HG02852 (cell line): ENCODE data around the gene DBNDD1.
"Not testable (repeated sequence)": the region's sequence is repeated elsewhere in the genome, so short reads cannot be mapped to it uniquely, and the experiment has no call there.

Experiments
- ATAC-seq: cut with Tn5 transposase; IDR thresholded peaks from one replicate; pipeline ENCODE4 v1.9.1; 2021; ENCODE audit warnings: mild to moderate bottlenecking, moderate library complexity; ENCODE audit not compliant: unreplicated experiment

Gene DBNDD1

DNA sequence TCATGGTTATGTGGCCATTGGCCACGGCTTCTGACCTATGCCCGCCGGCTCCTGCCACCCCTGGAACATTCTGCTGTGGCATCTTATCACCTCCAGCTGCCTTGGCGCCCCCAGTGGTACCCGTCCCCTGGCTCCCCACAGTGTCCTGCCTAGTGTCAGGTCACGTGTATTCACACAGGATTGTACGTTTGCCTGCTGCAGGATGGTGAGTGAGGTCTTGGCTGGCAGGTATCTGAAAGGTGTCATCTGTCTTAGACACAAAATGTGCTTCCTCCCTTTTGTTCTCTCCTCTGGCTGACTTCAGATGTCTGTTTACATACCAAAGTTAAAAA, 24.9 kb downstream of the DBNDD1 start:
- no peak for ATAC-seq

DNA sequence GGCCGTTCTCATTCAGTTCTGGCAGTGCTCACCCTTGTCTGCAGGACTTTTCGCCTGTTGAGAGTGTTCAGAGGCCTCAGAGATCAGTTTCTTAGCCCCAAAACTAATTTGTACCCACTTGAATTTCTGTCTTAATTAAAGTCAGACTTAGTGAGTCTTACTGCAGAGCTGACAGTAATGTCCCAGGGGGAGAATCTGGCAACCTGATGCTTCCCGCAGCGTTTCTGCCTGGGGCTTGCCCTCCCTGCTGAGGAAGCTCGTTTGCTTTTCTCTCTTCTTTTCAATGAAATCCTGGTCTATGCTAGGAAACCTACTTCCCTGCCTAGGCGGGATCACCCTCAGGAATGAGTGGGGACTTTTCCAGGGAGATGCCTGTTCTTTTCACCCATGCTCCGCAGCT, 25.3 kb downstream of the DBNDD1 start:
- no peak for ATAC-seq

DNA sequence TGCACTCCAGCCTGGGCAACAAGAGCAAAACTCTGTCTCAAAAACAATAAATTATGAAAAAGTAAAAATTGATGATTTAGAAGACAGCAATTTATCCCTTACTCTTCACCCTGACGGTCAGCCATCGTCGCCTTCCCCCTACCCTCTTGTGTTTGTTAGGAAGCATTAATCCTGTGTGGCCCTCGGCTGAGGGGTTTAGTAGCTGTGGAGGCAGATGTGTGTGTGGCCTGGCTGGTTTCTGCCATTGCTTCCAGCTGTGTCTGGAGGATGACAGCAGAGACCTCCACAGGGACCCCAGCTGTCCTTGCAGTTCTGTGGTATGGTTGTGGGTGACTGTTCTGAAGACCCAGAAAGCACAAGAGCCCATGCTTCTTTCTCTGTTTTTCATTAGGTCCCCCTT, 25.9 kb downstream of the DBNDD1 start:
- no peak for ATAC-seq

DNA sequence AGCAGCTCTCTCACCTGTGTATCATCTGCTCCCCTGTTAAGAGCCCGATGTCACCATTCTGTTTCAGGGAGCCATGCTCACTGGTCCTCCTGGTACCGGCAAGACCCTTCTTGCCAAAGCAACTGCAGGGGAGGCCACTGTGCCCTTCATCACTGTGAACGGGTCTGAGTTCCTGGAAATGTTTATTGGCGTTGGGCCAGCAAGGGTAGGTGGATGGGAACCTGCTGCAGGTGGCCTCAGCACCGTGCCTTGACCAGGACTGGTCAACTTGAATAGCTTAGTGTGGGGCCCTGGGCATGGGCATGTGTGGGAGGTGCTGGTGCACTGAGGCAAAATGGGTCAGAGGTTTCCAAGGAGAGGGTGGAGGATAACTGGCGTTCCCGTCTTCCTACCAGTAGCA, 28.5 kb downstream of the DBNDD1 start:
- no peak for ATAC-seq

DNA sequence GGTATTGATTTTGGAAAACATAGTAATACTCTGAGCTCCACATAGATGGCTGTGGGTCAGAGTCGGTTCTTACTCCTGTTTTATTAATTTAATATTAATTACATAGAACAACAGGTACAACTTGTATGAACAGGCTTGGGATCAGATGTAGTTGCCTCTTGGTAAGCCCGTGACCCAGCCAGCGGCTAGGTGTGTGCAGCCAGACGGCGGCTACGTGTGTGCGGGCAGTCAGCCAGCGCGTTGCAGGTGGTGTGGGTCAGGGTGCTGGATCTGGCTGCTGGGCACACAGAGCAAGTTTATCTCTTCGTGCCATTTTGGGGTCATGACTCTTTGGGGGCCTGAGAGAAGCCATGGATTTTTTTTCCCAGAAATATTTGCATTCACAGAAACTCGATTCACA, 30.3 kb downstream of the DBNDD1 start:
- no peak for ATAC-seq

DNA sequence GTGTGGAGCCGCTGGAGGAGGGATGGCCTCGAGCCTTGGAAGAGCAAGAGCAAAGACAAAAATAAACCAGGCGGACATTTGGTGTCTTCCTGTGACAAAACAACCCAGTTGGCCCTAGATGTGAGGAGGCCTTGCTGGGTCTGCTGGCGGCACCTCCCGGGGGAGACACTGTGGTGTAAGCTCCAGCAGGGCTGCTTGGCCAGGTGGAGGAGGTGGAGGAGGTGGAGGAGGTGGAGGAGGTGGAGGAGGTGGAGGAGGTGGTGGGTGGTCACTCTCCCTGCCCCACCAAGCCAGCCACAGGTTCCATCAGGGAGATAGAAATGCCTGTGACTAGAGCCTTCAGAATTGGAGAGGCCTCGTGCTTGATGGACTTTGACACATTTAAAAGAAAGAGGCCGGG, 32.1 kb downstream of the DBNDD1 start:
- no peak for ATAC-seq

DNA sequence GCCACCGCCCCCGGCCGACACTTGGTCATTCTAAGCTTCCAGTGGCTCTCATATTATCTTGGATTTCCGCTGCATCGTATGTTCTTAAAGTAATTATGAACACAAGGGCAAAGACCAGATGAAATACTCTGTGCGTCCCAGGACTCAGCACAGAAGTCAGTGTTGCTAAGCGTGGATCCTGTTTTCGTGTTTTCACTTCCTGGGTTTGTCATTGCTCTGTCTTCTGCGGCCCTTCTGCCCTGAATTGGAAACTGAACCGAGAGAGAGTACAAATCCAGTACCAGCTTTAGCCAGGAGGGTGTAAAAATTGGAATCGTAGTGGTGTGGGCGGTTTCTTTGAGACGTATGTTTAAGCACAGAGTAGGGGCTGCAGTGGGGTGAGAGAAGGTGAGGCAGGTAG, 32.7 kb downstream of the DBNDD1 start:
- no peak for ATAC-seq

DNA sequence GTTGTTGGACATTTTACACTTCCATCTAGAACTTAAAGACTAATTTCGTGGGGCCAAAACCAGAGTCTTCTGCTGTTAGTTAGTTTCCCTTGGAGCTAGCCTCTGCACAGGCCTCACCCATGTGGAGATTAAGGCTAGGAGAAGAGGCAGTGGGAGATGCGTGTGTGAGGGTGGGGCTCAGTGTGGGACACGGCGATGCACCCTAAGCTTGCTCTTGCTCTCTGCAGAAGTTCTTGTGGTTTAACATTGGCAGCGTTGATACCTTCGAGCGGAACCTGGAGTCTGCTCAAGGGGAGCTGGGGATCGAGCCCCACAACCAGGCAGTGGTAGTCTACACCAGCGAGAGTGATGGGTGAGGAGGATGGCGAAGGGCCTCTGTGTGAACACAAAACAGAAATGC, 34.0 kb downstream of the DBNDD1 start:
- no peak for ATAC-seq

DNA sequence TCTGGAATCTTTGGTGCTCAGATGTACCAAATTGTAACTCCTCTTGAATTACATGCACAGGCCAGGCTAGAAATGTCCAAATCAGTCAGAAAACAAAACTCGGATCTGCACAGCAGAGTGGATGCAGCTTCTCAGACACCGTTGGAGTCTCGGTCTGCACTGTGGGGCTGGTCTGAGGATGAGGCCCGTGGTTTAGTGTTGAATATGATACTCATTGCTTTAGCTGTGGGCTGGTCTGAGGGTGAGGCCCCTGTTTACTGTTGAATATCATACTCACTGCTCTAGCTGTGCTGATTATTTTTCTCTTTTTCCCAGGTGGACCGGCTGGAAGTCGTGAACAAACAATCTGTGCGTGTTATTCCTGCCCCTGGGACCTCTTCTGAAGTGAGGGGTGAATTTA, 35.0 kb downstream of the DBNDD1 start:
- no peak for ATAC-seq

DNA sequence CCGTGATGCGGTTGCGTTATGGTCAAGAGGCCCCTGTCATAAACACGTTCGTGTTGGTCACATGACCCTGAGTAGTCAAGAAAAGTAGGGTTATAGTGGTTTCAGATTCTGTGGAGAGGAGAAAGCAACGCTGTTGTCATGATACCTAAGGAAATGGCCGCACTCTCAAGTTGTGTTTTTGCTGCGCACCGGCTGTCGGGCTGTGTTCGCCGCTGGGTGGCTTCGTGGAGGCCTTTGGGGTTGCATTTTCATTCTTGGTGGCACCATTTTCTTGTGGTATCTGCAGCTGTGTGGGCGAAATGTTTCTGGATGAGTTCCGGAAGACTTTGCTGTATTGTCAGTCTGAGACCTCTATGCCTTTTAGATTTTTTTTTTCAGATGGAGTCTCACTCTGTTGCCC, 35.7 kb downstream of the DBNDD1 start:
- no peak for ATAC-seq

DNA sequence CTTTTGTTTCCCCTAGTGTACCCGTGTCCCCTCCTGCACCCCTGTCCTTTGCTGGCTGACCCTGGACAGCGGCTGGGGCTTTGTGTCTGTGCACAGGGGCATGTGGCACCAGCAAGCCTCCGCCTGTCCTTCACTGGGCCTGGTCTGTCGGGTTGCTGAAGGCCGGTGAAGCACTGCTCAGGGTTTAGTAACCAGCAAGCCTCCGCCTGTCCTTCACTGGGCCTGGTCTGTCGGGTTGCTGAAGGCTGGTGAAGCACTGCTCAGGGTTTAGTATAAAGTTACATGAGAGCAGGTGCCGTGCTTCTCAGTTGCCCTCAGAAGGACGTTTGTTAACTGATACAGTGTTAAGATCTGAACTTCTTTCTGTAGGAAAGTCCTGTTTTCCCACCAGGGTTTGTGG, 36.9 kb downstream of the DBNDD1 start:
- no peak for ATAC-seq

DNA sequence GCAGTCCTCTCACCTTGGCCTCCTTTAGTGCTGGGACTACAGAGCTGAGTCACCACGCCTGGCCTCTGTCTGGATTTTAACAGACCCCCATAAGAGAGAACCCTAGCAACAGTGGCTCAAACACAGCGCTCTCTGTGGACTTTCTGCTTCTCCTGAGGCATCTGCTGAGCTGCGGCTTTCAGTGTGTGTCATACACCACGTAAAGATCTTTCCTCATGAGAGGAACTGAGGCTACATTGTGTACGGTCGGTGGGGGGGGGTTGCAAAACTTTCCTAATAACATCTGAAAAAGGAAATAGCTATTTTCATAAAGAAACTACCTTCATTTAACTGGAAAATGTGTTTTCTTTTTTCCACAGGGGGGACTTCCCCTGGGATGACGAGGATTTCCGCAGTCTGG, 37.8 kb downstream of the DBNDD1 start:
- ATAC-seq, result no peak

DNA sequence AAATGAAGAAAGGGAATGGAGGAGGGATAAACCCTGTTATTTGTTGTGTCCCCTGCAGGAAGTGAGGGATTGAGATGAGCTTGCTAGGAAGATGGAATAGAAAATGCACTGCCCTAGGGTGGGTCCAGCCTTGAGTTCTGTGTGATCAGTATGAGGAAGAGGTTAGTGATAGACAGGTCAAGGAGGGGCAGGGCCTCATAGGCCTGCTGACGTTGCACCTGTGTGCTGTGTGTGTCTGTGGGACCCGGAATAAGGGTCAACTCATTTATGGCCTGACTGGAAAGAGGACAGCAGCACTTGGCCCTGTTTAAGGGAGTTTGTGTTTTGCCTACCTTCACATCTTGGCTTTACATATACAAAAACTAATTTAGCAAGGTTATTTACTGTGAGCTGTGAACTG, 44.4 kb downstream of the DBNDD1 start:
- no peak for ATAC-seq

DNA sequence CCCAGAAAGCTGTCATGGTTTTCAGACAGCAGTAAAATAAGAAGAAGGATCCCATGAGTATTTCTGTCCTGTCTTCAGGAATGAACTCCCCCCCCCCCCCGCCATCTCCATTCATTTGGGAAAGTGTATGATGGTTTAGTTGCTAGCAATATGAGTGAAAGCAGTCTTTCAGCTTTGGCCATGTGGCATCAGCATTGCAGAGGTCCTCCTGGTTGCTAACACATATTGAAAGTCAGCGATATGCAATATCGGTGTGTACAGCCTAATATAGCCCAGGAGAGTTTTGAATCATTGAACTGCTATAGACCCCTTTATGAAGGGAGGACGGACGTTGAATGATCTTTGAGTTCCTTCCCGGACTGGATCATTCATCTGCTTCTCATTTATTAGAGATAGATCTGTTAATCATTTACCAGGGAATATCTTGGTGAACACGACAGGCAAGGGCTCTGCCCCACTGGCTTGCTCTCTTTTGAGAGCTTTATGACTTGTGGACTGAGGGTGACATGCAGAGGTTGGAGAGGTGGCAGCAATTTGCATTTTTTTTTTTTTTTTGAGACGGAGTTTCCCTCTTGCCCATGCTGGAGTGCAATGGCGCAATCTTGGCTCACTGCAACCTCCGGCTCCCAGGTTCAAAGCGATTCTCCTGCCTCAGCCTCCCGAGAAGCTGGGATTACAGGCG, 45.5 kb downstream of the DBNDD1 start:
- ATAC-seq, result no peak

DNA sequence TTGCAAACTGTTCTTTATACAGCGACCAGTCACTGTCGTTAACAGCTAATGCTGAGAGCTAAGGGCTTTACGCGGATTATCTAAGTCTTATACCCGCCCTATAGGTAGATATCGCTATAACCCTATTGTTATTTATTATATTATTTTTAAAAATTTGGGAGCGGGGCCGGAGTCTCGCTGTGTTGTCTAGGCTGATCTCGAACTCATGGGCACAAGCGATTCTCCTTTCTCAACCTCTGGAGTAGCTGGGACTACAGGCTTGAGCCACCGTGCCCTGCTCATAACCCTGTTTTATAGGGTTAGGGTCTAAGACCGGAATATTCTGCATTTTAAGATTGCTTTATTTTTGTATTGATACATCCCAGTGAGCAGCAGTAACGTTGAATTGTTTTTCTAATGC, 46.0 kb downstream of the DBNDD1 start:
- peak; percentile 7 for ATAC-seq

DNA sequence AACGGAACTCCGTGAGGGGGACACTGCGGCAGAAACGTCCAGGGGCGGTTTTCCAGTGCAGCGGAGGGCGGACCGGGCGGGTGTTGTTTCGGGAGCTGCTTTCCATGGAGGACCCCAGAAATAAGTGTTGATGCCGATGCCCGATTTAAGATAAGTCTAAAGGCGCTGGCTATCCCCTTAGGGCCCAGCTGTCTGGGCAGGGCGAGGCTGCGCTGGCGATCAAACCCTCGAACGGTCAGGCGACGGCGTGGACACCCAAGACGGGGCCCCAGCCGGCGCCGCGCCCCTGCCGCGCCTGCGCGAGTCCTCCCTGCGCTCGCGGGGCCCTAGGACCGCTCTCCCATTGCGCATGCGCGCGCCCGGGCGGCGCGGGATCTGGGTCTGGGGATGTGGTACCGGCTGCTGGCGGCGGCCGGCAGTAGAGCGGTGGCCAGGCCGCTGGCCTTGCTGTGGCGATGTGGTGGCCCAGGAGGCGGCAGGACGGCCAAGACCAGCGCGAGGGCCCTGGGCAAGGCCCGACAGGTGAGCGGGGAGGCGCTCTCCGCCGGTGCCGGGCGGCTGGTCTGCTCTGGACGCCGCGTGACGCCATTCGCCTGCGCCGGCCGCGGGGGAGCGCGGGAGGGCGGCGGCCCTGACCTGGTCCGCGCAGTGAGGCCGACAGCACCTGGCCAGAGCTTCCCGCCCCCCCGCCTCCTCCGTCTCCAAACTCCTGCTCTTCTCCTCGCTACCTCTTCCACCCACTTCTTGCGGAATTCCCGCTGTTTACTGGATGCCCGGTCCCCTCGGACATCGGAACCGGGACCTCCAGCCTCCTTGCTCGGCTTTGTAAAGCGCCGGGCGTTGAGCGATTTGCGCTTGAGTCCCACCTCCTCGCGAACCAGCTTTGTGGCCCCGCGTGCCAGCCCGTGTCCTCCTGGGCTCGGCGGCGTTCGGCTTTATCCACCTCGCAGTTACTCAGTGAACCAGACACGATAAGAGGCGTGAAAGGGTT, 46.7 kb downstream of the DBNDD1 start:
- peak; percentile 85 for ATAC-seq

DNA sequence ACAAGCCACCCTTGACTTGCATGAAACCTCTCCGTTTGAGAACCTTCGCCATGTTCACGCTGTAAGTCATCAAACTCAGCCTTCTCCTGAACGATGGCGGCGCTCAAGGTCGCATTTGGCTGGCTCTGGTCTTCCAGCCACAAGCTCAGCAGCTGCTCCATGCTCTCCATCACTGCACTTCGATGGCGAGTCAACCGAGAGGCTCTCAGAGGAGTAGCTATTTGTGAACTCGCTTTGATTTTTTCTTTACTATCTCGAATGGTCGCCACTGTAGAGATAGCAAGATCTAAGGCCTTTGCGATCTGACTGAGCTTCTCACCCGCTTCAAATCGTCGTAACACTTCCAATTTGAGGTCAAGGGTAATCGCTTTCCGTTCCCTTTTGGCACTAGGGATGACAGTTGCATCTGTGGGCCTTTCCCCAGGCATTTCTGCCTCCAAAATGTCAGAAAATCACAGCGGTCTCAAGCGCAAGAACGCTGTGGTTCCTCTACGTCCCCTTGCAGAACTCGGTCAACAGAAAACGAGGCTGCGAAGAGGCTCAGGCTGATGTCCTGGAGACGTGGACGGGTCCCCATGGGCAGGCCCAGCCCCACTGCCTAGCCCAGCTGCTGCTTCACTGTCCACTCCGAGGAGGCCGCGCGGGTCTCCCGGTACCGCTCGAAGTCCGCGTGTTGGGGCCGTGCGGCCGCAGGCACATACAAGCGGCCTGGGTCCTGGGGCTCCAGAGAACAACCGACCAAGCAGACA, 47.6 kb downstream of the DBNDD1 start:
- no peak for ATAC-seq

DNA sequence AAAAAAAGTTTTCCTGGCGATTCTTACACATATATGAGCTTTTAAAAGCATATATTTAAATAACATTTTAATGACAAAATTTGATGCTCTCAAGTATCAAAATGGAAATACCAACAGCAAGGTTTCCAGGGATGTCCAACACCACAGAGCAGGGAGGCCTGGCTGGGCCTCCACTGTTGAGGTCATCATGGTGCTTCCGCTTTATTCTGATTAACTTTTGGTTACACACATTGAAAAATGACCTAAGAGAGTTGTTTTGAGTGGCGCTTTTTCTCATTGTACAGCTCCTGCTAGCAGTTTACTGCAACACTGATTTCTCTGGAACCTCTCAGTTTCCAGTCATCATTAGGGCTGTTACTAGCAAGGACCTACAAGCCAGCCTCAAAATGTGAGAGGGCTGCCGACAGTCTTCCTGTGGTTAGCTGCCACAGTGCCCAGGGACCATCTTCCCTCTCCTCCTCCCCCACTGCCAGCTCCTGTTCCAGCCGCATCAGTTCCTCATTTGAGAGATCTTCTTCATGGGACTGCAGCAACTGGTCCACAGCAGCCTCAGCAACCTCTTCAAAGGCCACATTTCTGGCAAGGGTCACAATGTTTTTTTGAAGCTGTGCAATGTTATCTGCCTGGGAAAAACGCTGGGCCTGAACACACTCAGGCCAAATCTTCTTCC, 49.4 kb downstream of the DBNDD1 start:
- ATAC-seq, result no peak

DNA sequence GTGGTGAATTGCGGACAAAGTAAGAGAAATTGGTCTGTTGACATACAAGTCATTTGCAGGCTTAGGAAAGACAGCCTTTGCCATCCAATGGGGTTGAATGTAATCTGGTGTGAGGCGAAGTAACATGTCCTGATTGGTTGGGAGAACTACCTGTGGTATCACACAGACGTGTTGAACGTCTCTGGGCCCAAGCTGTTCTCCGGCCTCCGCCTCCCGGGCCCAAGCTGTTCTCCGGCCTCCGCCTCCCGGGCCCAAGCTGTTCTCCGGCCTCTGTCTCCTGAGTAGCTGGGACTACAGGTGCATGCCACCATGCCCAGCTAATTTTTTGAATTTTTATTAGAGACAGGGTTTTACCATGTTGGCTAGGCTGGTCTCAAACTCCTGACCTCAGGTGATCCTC, 51.2 kb downstream of the DBNDD1 start:
- ATAC-seq, result not testable (repeated sequence)

DNA sequence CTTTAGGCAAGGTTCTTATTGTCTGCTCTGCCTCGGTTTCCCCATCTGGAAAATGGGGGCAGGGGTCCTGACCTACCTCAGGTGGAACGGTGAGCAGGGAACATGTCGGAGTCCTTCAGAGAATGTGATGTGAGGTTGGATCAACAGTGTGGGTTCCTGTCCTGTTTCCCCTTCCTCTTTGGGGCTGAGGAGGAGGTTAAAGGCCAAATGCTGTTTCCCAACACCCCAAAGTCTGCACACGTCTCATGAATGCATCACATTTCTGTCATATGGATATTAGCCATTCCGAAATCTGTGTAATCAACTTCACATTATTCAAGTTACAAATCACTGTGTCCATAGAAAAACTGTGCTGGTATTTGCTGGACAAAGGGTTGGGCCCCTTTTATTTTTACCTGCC, 51.8 kb downstream of the DBNDD1 start:
- ATAC-seq, result not testable (repeated sequence)

DNA sequence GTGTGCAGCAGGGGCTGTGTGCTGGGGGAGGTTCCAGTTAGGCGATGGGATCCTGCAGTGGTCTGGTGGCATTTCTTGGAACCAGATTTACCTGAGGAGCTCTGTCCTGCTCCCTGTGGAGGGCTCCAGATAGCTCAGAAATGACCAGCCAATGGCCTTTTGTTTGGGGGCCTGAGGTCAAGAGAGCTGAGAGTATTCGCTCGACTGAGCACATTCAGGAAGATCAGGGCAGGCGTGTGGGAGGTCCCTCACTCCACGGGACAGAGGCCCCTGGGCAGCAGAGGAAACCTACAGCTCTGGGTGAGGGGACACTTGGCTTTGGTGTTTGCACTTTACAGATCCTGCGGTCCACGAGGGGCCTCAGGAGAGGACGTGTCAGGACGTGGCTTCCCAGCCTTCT, 52.5 kb downstream of the DBNDD1 start:
- ATAC-seq, result no peak
